ENCODE data around the gene ANO3.

ANO3 gene

GRCh38 chr11:26649884-26650283 lies 318.0 kb downstream of the ANO3 start:
- TF ChIP-seq CTCF (conservative IDR thresholded peaks at IDR 0.05; ENCODE audit: low read length) (peak; percentile 80), EZH2phosphoT487 (IDR thresholded peaks at IDR 0.05; ENCODE audit: borderline replicate concordance) (no peak)
- Histone ChIP-seq H4K20me1 (ENCODE audit: insufficient read depth, low read length, poor library complexity, severe bottlenecking) (no peaks in the 10 kb centered on the region), H2AFZ (ENCODE audit: low read length) (no peak overlapping the region), H3K4me2 (ENCODE audit: low read depth, low read length, poor library complexity, severe bottlenecking) (no peak overlapping the region), H3K9ac (ENCODE audit: low read depth, low read length, poor library complexity, severe bottlenecking) (no peak overlapping the region), H3K36me3 (ENCODE audit: insufficient read depth, low read length) (no peaks in the 10 kb centered on the region), H3K4me1 (ENCODE audit: insufficient read depth, low read length, poor library complexity, severe bottlenecking) (no peaks in the 10 kb centered on the region), H3F3A (ENCODE audit: low read depth) (no peaks in the 10 kb centered on the region), H3K9me3 (ENCODE audit: insufficient read depth, low read depth, low read length) (no peaks in the 10 kb centered on the region), H3K9me2 (replicated peaks; ENCODE audit: low read depth, low read length) (no peaks in the 10 kb centered on the region), H3K4me3 (ENCODE audit: low read length, poor library complexity, severe bottlenecking) (no peak overlapping the region), H3K27me3 (ENCODE audit: insufficient read depth, low read length, poor library complexity, severe bottlenecking) (no peaks in the 10 kb centered on the region), H3K79me2 (ENCODE audit: insufficient read depth, low read length) (no peaks in the 10 kb centered on the region)

- no peaks in the 10 kb centered on the region for H3F3A ChIP-seq (ENCODE audit: low read depth)
- H3K79me2 ChIP-seq (ENCODE audit: insufficient read depth, low read length) = no peaks in the 10 kb centered on the region
- H3K9ac ChIP-seq (ENCODE audit: low read depth, low read length, poor library complexity, severe bottlenecking) = no peak overlapping the region
- H4K20me1 ChIP-seq (ENCODE audit: insufficient read depth, low read length, poor library complexity, severe bottlenecking) = no peaks in the 10 kb centered on the region
- H2AFZ ChIP-seq (ENCODE audit: low read length) = peak overlapping the region; percentile 51
- TF ChIP-seq CTCF (conservative IDR thresholded peaks at IDR 0.05; ENCODE audit: low read length) = no peak
- no peak for TF ChIP-seq EZH2phosphoT487 (IDR thresholded peaks at IDR 0.05; ENCODE audit: borderline replicate concordance)
- H3K27me3 ChIP-seq (ENCODE audit: insufficient read depth, low read length, poor library complexity, severe bottlenecking) = no peaks in the 10 kb centered on the region
- H3K4me2 ChIP-seq (ENCODE audit: low read depth, low read length, poor library complexity, severe bottlenecking) = peak overlapping the region; percentile 47
- H3K36me3 ChIP-seq (ENCODE audit: insufficient read depth, low read length) = no peaks in the 10 kb centered on the region
- no peaks in the 10 kb centered on the region for H3K9me2 ChIP-seq (replicated peaks; ENCODE audit: low read depth, low read length)
- H3K4me1 ChIP-seq (ENCODE audit: insufficient read depth, low read length, poor library complexity, severe bottlenecking) = no peaks in the 10 kb centered on the region
- peak overlapping the region; percentile 27 for H3K4me3 ChIP-seq (ENCODE audit: low read length, poor library complexity, severe bottlenecking)
- H3K9me3 ChIP-seq (ENCODE audit: insufficient read depth, low read depth, low read length) = no peaks in the 10 kb centered on the region
These were observed 320.0 kb downstream of the ANO3 start for GRCh38 chr11:26651916-26652315.

- no peak overlapping the region for H2AFZ ChIP-seq (ENCODE audit: low read length)
- no peaks in the 10 kb centered on the region for H3F3A ChIP-seq (ENCODE audit: low read depth)
- no peak overlapping the region for H3K4me3 ChIP-seq (ENCODE audit: low read length, poor library complexity, severe bottlenecking)
- H3K4me2 ChIP-seq (ENCODE audit: low read depth, low read length, poor library complexity, severe bottlenecking) = no peak overlapping the region
- no peaks in the 10 kb centered on the region for H3K27me3 ChIP-seq (ENCODE audit: insufficient read depth, low read length, poor library complexity, severe bottlenecking)
- H3K9me2 ChIP-seq (replicated peaks; ENCODE audit: low read depth, low read length) = no peaks in the 10 kb centered on the region
- no peaks in the 10 kb centered on the region for H3K79me2 ChIP-seq (ENCODE audit: insufficient read depth, low read length)
- no peak overlapping the region for H3K9ac ChIP-seq (ENCODE audit: low read depth, low read length, poor library complexity, severe bottlenecking)
- H3K36me3 ChIP-seq (ENCODE audit: insufficient read depth, low read length) = no peaks in the 10 kb centered on the region
- no peaks in the 10 kb centered on the region for H3K4me1 ChIP-seq (ENCODE audit: insufficient read depth, low read length, poor library complexity, severe bottlenecking)
- no peak for TF ChIP-seq EZH2phosphoT487 (IDR thresholded peaks at IDR 0.05; ENCODE audit: borderline replicate concordance)
- no peak for TF ChIP-seq CTCF (conservative IDR thresholded peaks at IDR 0.05; ENCODE audit: low read length)
- H3K9me3 ChIP-seq (ENCODE audit: insufficient read depth, low read depth, low read length) = no peaks in the 10 kb centered on the region
- H4K20me1 ChIP-seq (ENCODE audit: insufficient read depth, low read length, poor library complexity, severe bottlenecking) = no peaks in the 10 kb centered on the region
These were observed 323.4 kb downstream of the ANO3 start for GRCh38 chr11:26655287-26655686.
